DOHH2 (cell line): Measurements from ENCODE around the gene ZNF124.

Experiments used
- CTCF ChIP-seq: fragments of 200-600 bp; sonication (generic); IDR thresholded peaks from one replicate; pipeline ENCODE4 v1.5.1; 2014; ENCODE audit warnings: antibody characterized with exemption, mild to moderate bottlenecking, low read depth, low read length; ENCODE audit not compliant: poor library complexity, severe bottlenecking
- EZH2phosphoT487 ChIP-seq: fragments of 200-600 bp; sonication (generic); IDR thresholded peaks from 2 replicates; pipeline ENCODE4 v1.6.1; 2017; ENCODE audit warnings: borderline replicate concordance, mild to moderate bottlenecking, antibody characterized with exemption, low read length, moderate library complexity, mixed read lengths

- no peak for TF ChIP-seq CTCF
- no peak for TF ChIP-seq EZH2phosphoT487
Observed at GRCh38 chr1:247212012-247212411, 40.2 kb upstream of the ZNF124 start.
